ENCODE data around the gene DOLPP1.
A peak's percentile ranks its signal among the peaks of the same experiment; 100 is the strongest.

The DOLPP1 gene

DNA sequence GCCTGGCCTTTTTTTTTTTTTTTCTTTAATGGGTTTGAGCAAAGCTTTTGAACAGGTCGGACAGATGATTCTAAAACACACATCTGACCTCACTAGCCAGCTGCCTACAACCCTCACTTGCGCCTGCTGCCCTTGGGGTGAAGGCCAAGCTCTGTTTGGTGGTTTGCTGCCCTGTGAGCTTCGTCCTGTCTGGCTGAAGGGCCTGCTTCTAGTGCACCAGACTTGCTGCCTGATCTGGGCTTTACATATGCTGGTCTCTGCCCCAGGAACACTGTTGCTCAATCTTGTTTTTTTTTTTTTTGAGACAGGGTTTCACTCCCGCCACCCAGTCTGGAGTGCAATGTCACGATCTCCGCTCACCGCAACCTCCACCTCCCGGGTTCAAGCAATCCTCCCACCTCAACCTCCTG is 16.4 kb upstream of the DOLPP1 start:
- no peak for DNase-seq (ENCODE audit: low spot score)

DNA sequence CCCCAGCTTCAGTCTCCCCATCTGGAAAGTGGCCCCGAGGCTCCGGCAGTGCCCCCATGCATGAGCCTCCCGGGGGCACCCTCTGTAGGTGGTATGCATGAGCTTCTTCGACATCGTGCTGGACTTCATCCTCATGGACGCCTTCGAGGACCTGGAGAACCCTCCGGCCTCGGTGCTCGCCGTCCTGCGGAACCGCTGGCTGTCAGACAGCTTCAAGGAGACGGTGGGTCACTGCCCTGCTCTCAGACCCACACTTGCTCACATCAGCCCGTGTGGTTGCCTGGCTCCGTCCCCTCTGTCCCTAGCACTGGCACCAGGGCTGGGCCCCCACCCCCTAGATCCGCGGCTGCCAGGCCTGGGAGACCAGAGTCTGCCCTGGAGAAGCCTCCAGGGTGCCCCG is 12.8 kb upstream of the DOLPP1 start:
- no peak for DNase-seq (ENCODE audit: low spot score)

DNA sequence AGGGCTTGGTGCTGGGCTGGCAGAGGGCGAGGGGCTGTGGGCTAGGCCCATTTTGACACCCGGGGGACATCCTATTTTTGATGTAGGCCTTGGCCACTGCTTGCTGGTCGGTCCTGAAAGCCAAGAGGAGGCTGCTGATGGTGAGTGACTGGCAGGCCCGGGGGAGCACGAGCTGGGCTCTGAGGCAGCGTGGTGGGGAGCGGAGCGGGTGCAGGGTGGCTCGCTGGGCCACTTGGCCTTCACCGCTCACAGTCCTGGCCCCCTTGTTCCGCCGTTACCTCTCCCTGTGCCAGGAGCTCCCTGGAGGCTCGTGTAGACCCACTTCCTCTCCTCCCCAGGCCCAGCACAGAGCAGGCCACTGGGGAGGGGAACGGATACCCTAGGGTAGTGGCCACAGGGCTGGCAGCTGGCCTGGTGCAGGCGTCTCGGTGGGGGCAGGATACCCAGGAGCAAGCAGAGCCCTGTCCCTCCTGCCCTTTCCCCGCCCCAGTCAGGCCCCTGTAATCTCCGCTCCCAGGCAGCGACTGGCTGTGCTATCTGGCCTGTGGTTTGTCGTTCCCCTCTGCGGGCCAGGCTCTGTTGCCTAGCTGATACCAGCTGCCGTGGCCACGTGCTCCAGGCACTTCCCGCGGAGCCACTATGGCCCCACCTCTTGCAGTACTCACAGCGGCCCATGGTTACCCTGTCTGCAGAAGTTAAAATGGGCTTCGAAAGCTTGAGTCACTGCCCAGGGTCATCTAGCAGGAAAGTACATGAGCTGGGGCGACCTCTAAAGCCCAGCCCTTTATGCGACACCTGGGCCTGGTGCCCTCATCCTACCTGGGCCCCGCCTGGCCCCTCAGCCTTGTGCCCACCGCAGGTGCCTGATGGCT is 11.7 kb upstream of the DOLPP1 start:
- DNase-seq (ENCODE audit: low spot score): no peak

DNA sequence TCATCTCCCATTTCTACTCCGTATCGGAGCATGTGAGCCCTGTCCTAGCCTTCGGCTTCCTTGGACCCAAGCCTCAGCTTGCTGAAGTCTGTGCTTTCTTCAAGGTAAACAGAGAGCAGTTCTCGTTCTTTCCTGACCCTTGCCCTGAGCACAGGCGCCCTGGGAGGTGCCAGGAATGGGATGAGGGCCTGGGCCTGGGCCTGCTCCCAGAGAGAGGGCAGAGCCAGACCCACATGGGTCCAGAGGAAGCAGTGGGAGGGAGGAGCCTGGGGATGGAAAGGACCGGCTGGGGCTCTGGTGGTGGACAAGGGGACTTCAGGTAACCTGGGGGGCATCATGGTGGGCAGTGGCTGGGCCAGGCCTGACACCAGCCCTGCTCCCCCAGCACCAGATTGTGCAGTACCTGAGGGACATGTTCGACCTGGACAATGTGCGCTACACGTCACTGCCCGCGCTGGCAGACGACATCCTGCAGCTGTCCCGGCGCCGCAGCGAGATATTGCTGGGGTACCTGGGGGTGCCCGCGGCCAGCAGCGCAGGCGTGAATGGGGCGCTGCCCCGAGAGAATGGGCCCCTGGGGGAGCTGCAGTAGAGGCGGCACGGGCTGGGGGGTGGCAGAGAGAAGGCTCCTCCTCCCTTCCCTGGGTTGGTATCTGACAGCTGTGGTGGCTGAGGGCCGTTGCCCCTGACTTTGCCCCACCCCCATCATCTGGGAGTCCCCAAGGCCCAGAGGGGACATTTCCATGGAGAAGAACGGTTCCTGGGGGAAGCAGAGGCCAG is 10.9 kb upstream of the DOLPP1 start:
- no peak for DNase-seq (ENCODE audit: low spot score)

DNA sequence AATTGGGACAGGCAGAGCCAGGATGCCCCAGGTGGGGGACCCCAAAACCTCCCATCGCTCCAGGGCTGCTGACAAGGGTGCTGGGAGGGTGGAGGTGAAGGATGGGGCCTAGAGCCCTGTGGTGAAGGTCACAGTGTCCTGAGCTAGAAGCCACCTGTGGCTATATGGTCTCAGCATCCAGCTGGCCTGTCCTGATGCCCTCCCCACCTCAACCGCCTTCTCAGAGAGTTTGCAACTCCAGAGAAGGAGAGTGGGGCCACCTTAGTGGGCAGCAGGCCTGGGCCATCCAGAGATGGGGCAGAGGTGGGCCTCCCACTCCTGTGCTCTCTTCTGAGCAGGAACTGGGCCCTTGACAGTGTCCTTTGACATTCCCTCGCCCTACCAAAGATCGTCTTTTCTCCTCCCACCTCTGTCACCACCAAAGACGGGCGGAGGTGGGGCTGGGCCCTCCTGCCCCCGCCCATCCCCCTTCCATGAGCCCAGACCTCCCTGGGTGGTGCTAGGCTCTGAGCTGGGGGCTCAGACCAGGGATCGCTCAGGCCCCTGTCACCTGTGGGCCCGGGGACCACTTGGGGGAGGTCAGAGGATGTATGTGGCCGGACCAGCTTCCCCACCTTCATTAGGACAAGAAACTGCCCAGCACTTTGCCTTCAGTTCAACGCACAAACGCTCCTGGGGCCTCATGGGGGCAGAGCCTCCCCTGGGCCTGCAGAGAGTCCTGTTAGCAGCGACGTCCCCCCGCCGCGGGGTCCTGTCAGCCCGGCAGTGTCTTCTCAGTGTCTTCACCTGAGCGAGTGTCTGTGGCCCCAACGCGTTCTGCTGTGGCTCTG is 10.0 kb upstream of the DOLPP1 start:
- DNase-seq (ENCODE audit: low spot score): no peak

DNA sequence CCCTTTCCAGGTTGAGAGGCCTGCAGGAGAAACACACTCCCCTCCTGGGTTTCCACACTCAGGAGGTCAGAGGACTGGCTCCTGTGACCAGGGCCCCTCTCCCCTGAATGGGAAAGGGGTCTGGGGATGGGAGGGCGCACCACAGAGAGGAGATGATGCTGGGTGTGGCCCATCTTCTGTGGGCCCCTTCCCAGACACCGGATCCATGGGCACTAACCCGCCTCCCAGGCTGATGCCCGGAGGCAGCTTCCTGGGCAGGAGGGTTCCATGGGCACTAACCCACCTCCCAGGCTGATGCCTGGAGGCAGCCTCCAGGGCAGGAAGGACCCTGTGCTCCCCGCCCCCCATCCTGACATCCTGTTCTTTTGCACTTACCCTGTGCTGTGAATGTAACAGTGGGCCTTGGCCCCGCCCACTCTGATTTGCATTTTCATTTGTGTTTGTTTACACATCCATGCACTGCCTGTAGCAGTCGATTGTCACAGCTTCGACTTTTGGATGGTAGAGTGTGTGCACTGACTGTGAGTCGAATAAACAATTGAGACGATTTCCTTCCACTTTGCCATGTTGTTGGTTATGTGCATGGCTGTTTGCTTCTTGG is 9.3 kb upstream of the DOLPP1 start:
- no peak for DNase-seq (ENCODE audit: low spot score)

DNA sequence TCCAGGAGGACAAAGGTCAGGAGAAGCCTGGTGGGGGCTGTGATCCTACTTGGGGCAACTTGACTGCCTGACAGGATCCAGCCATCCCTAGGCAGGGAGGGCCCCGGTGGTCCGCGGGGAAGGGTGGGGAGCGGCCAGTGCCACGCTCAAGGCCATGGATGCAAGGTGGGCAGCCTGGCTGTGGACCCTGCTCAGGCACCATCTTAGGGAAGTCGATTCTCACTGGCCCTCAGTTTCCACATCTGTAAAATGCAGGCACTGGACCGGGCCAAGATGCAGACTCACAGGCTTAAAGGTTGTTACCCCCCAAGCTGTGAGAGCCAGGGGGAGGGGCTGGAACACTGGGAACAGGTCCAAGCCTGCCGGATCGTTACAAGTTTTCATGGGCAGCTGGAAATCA is 8.7 kb upstream of the DOLPP1 start:
- no peak for DNase-seq (ENCODE audit: low spot score)

DNA sequence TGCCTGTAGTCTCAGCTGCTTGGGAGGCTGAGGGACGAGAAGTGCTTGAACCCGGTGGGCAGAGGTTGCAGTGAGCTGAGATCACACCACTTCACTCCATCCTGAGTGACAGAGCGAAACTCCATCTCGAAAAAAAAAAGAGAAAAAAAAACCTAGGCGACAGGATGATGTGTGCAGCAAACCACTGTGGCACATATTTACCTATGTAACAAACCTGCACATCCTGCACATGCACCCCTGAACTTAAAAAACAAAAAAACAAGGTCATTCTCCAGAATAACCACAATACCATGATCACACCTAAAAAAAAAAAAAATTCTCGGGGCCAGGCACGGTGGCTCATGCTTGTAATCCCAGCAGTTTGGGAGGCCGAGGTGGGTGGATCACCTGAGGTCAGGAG is 7.5 kb upstream of the DOLPP1 start:
- DNase-seq (ENCODE audit: low spot score): no peak

DNA sequence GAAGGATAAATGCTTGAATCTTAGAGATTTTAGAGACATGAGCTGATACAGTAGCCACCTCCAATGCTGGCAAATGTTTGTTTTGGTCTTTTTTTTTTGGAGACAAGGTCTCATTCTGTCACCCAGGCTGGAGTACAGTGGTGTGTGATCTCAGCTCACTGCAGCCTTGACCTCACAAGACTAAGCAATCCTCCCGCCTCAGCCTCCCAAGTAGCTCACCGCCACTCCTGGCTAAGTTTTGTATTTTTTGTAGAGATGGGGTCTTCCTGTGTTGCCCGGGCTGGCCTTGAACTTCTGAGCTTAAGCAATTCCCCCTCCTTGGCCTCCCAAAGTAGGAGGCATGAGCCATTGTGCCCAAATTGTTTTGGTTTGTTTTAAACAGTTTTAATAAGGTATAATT is 6.8 kb upstream of the DOLPP1 start:
- no peak for DNase-seq (ENCODE audit: low spot score)

DNA sequence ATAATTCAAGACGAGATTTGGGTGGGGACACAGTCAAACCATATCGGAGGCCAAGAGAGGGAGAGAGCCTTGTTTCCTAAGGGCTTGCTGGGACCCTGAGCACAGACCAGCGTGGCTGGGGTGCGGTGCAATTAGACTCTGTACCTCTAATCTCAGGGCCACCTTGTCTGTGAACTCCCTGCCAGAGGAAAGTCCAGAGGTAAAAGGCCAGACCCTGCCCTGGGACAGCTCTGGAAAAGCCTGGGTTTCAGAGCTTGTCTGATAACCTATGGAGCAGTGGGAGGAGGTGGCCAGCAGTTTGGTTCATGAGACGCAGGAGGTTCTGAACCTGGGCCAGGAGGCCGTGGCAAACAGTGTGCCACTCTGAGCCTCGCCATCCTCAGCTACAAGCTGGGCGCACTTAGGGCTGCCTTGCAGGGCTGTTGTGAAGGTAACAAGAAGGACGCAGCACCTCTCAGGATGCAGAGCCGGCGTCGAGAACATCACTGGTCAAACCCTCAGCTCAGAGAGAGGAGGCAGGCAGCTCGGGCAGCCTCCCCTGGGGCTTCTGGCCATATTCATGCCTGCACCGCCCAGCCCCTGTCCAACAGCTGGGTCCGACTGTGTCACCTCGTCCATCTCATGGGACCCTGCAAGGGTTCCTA is 4.8 kb upstream of the DOLPP1 start:
- DNase-seq (ENCODE audit: low spot score): no peak

DNA sequence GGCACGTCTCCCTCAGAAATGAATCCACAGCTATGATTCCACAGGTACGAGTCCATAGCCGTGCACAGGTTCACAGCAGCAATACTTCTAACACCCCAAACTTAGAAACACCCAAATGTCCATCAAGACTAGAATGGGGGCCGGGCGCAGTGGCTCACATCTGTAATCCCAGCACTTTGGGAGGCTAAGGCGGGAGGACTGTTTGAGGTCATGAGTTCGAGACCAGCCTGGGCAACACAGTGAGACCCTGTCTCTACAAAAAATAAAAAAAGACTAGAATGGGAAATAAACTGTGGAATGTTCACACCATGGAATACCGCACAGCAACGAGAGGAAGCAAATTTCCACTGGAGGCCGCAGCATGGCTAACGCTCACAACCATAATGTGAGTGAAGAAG is 4.3 kb upstream of the DOLPP1 start:
- DNase-seq (ENCODE audit: low spot score): no peak

DNA sequence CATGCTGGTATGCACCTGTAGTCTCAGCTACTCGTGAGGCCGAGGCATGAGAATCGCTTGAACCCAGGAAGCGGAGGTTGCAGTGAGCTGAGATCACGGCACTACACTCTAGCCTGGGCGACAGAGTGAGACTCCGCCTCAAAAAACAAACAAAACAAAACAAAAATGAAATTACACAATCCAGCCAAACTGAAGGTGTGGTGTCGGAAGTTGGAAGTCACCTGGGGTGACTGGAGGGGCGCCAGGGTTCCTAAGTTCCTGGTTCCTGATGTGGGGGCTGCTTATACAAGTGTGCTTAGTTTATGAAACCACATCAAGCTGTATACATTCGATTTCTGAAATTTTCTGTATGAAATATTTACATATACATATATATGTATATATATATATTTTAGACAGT is 3.7 kb upstream of the DOLPP1 start:
- DNase-seq (ENCODE audit: low spot score): no peak

DNA sequence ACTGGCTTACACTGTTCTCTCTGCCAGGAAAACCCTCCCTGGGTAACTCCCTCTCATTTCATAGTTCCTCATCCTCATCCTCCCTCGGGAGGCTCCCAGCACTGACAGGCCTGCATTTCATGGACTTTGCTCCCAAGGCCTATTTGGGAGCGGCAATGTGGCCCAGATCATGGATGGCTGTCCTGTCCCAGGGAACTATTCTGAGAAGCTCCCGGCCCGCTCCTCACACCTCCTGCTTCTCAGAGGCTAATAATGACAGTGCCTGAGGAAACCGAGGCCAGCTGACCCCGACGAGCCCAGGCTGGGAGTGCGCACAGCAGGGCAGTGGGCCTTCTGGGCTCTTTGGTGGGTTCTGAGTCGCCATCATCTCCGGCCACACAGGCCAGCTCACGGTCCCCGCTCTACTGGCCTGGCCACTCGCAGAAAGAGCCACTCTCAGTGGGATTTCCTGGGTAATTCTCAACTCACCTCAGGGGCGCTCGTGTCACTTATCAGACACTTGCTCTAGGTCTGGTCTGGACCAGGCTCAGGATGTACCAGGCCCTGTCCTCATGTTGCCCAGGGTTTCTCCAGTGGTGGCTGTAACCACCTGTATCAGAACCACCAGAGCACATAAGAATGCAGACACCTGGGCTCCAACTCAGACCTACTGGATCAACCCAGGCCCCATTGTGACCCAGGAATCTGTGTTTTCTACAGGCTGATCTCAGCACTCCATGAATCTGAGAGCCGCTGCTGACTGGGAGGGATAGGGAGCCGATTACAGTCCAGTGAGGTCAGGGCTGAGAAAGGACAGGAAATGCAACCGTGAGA is 2.0 kb upstream of the DOLPP1 start:
- peak; percentile 74 for DNase-seq (ENCODE audit: low spot score)

DNA sequence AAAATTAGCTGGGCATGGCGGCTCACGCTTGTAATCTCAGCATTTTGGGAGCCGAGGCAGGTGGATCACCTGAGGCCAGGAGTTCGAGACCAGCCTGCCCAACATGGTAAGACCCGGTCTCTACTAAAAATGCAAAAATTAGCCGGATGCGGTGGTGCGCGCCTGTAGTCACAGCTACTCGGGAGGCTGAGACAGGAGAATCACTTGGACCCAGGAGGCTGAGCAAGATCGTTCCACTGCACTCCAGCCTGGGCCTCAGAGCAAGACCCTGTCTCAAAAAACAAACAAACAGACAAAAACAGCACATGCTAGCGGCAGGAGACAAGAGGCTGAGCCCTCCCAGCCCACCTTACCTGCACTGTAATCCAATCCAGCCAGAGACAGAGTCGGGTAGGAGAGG is 1.1 kb upstream of the DOLPP1 start:
- DNase-seq (ENCODE audit: low spot score): no peak

DNA sequence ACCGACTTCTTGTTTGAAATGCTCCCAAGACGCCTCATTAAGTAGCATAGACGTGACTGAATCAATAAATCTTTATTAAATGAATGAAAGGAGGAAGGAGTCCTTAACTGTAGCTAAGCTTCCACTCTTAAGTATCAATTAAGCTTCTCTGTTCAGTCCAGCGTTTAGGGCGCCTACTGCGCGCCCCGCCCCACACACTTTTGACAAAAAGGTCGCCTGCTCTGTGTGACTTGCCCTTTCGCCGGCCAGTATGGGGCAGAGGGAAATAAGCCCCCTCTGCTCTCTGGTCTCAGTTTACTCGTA is 662 bp upstream of the DOLPP1 start:
- DNase-seq (ENCODE audit: low spot score): no peak

DNA sequence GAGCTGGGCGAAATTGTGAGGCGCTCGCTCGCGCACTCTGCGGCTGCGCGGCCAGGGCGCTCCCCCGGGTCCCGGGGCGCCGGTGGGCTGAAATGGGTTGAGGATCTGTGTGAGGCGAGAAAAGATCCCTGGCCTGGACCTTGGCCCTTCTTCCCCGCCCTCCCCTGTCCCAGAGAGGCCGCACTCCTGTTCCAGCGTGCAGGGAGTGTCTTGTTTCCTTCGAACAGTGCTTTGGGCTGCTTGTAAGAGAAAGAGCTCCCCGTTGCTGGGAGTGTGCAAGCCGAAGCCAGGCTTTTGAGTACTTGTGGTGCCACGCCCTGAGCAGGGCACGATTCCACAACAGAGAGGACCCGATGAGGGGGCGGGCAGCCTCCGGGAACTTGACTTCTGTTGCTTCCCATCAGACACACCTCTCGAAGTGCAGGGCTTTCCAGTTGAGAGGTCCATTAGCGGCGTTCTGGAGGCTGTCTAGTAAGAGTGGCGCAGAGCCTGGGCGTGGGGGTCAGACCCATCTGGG is 535 bp downstream of the DOLPP1 start:
- peak; percentile 36 for DNase-seq (ENCODE audit: low spot score)

DNA sequence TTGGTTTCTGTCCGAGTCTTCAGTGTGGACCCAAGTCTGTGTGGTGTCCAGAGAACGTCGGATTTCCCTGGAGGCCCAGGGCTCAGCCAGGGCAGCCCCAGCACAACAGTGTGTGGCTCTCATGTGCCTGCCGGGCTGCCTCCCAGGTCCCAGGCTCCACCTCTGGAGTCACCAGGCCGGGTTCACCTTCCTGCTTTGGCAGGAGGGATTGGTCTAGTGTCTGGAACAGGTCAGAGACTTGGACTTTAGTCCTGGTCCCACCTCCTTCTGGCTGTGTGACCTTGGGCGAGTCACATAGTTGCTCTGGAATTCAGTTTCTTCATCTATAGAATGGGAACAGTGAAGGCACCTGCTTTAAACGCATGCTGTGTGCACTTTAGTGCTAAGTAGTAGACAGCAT is 3.2 kb downstream of the DOLPP1 start:
- no peak for DNase-seq (ENCODE audit: low spot score)

DNA sequence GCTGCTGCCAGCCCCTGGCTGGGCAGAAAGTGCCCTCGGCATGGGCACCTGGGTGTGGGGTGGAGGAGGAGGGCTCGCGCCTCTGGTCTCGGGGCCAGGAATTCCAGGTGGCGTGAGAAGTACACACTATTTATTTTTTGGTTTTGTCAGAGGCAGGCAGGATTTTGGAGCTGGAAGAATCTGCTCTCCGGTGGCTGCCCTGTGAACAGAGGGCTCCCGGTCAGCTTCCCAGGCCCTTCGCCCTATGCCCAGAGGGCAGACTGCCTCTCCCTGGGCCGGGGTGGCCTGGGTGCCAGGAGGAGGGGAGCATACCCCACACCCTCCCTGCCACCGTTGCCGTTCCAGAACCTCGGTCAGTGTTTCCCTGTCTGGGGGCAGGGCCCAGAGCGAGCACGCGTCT is 8.3 kb downstream of the DOLPP1 start:
- no peak for DNase-seq (ENCODE audit: low spot score)

DNA sequence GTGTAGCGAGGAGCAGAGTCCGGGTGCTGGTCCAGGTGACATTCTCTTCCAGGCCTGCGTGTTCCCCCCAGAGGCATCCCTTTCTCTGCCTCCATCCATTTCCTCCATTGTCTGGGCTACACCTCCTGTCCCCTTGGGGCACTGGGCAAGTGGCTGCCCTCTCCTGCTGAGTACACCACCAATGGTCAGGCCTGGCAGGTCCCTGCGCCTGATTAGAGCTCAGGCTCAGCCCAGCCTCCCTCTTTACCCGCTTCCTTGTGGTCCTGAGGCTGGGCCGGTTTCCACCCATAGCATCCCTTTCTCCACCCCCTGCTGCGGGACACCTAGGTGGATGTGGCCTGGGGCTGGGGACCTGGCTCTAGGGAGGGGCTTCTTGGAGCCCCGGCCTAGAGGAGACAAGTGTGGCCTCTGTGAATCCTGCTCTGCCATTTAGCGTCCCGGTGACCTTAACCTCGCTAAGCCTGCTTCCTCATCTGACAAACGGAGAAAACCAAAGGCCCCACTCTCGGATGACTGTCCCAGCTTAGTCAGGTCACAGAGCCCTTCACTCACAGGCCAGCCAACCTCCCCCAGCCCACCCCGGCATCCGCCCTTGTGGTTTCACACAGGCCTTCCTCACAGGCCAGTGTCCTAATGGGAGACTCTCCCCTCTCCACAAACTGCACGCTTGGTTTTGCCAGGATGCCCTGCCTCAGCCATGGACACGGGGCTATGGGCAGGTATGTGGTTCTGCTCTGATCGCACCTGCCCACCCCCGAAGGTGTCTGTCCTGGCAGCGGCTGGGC is 12.9 kb downstream of the DOLPP1 start:
- no peak for DNase-seq (ENCODE audit: low spot score)

All from HuH-7 (cell line).